Endothelial cell of umbilical vein (primary cell): ENCODE measurements around the gene MYZAP.

Source experiments
- CTCF ChIP-seq, 2 donors: IDR thresholded peaks; 1 replicate in 1 of 2; 2 replicates in 1 of 2; pipeline ENCODE4 v1.5.1; 2011; ENCODE audit warnings: low read length in 2 of 2, mild to moderate bottlenecking in 2 of 2, moderate library complexity in 2 of 2, control low read depth in 1 of 2, inconsistent platforms in 1 of 2, low read depth in 1 of 2; ENCODE audit not compliant: insufficient read depth in 1 of 2; ENCODE audit errors: extremely low read depth in 1 of 2
- EZH2 ChIP-seq: IDR thresholded peaks from 2 replicates; pipeline ENCODE4 v1.6.1; 2012; ENCODE audit warnings: borderline replicate concordance, low read depth, mild to moderate bottlenecking, moderate library complexity, low read length, inconsistent platforms; ENCODE audit not compliant: severe bottlenecking
- MAX ChIP-seq: IDR thresholded peaks from 2 replicates; pipeline ENCODE4 v1.6.1; 2011; ENCODE audit not compliant: insufficient read depth, insufficient read length
- POLR2A ChIP-seq: IDR thresholded peaks from 2 replicates; pipeline ENCODE4 v1.6.1; 2012; ENCODE audit warnings: low read depth, mild to moderate bottlenecking, control low read depth, low read length

- TF ChIP-seq CTCF (IDR thresholded peaks at IDR 0.05; ENCODE audit: extremely low read depth in 1 of 2, insufficient read depth in 1 of 2, low read depth in 1 of 2, low read length in 2 of 2): no peak
- TF ChIP-seq POLR2A: no peak
- TF ChIP-seq MAX: no peak
- TF ChIP-seq EZH2: no peak
Observed at GRCh38 chr15:57655809-57656208, 64.1 kb downstream of the MYZAP start.
